IMR-90 (cell line): ENCODE data around the gene TANC2. TPM values are rescaled to one million over a fixed set of nuclear protein-coding genes. Genes with fewer than 3 reads are reported as not detected.

ENCODE experiments used
- ATAC-seq: fragments of 200-7000 bp; cut with Tn5 transposase; 2 replicates; pipeline ENCODE4 v1.9.1; 2020; ENCODE audit warnings: low read depth, mild to moderate bottlenecking, moderate library complexity
- BruUV-seq: library from RNA; stranded (reverse); fragments of 400-500 nt; replicated peaks from 2 replicates; lab custom pipeline; 2021; lab: Mats Ljungman, UMichigan
- CTCF ChIA-PET: fragments of 300-600 bp; formaldehyde crosslinking; extraction: SDS; loops from one replicate; lab custom pipeline; 2021; ENCODE audit warnings: antibody characterized with exemption; lab: Yijun Ruan, JAX
- POLR2A ChIA-PET: fragments of 300-600 bp; sonication (Branson Sonifier 250); formaldehyde crosslinking; loops from one replicate; lab custom pipeline; 2022; ENCODE audit warnings: antibody characterized with exemption; ENCODE audit not compliant: unreplicated experiment; lab: Charles Lee
- DNase-seq: peaks from one replicate; pipeline ENCODE4 v3.0.0; 2013
- H2AFZ ChIP-seq: replicated peaks from 2 replicates; pipeline ENCODE3; 2013; ENCODE audit warnings: low read length, mild to moderate bottlenecking; ENCODE audit not compliant: poor library complexity
- H2AK5ac ChIP-seq: 2 replicates; pipeline ENCODE4 v1.6.1; 2013; ENCODE audit warnings: low read depth, low read length, inconsistent platforms
- H2AK9ac ChIP-seq: replicated peaks from 2 replicates; pipeline ENCODE3; 2013; ENCODE audit warnings: mild to moderate bottlenecking, low read depth, low read length, moderate library complexity; ENCODE audit not compliant: poor library complexity
- H2BK120ac ChIP-seq: 2 replicates; pipeline ENCODE4 v1.6.1; 2013; ENCODE audit warnings: low read depth, low read length, inconsistent platforms
- H2BK15ac ChIP-seq: 3 replicates; pipeline ENCODE4 v1.6.1; 2013; ENCODE audit warnings: low read depth, low read length, inconsistent platforms
- H2BK20ac ChIP-seq: 2 replicates; pipeline ENCODE4 v1.6.1; 2013; ENCODE audit warnings: low read depth, mild to moderate bottlenecking, inconsistent platforms, low read length, moderate library complexity
- H2BK5ac ChIP-seq: 2 replicates; pipeline ENCODE4 v1.6.1; 2013; ENCODE audit warnings: mild to moderate bottlenecking, low read depth, low read length, inconsistent platforms; ENCODE audit not compliant: poor library complexity, severe bottlenecking
- H3K14ac ChIP-seq: replicated peaks from 2 replicates; pipeline ENCODE4 v1.6.1; 2013; ENCODE audit warnings: low read depth, low read length, inconsistent platforms
- H3K18ac ChIP-seq: 2 replicates; pipeline ENCODE4 v1.6.1; 2013; ENCODE audit warnings: low read depth, low read length, control low read depth
- H3K23ac ChIP-seq: 2 replicates; pipeline ENCODE4 v1.6.1; 2013; ENCODE audit warnings: low read depth, low read length, inconsistent platforms
- H3K27ac ChIP-seq: 2 replicates; pipeline ENCODE4 v1.5.1; 2013; ENCODE audit warnings: mild to moderate bottlenecking, control low read depth, low read length; ENCODE audit not compliant: insufficient read depth
- H3K27me3 ChIP-seq: 2 replicates; pipeline ENCODE4 v1.6.1; 2013; ENCODE audit warnings: low read length; ENCODE audit not compliant: control insufficient read depth, insufficient read depth
- H3K36me3 ChIP-seq: 2 replicates; pipeline ENCODE4 v1.6.1; 2013; ENCODE audit warnings: low read length, mixed read lengths; ENCODE audit not compliant: control insufficient read depth, insufficient read depth
- H3K4ac ChIP-seq: 2 replicates; pipeline ENCODE4 v1.6.1; 2013; ENCODE audit warnings: low read depth, low read length, inconsistent platforms
- H3K4me1 ChIP-seq: 2 replicates; pipeline ENCODE4 v1.6.1; 2013; ENCODE audit warnings: low read length, mixed read lengths; ENCODE audit not compliant: control insufficient read depth, insufficient read depth
- H3K4me2 ChIP-seq: 2 replicates; pipeline ENCODE4 v1.6.1; 2013; ENCODE audit warnings: low read depth, mild to moderate bottlenecking, control low read depth, low read length, moderate library complexity
- H3K4me3 ChIP-seq: 2 replicates; pipeline ENCODE4 v1.5.1; 2013; ENCODE audit warnings: low read depth, mild to moderate bottlenecking, control low read depth, low read length, moderate library complexity; ENCODE audit not compliant: insufficient read depth
- H3K56ac ChIP-seq: 2 replicates; pipeline ENCODE4 v1.6.1; 2013; ENCODE audit warnings: low read length, inconsistent platforms; ENCODE audit not compliant: insufficient read depth; ENCODE audit errors: extremely low read depth
- H3K79me1 ChIP-seq, 2 experiments: 2 replicates each; pipeline ENCODE4 v1.6.1; 2013; ENCODE audit warnings: low read length in 2 of 2, inconsistent platforms in 1 of 2, low read depth in 1 of 2
- H3K9ac ChIP-seq: 2 replicates; pipeline ENCODE4 v1.6.1; 2013; ENCODE audit warnings: low read depth, low read length, control low read depth
- H3K9me1 ChIP-seq: 2 replicates; pipeline ENCODE4 v1.6.1; 2013; ENCODE audit warnings: low read length, inconsistent platforms; ENCODE audit not compliant: insufficient read depth
- H3K9me3 ChIP-seq: 2 replicates; pipeline ENCODE4 v1.6.1; 2013; ENCODE audit warnings: low read length; ENCODE audit not compliant: control insufficient read depth, insufficient read depth
- H4K20me1 ChIP-seq: 2 replicates; pipeline ENCODE4 v1.6.1; 2013; ENCODE audit warnings: low read length, inconsistent platforms; ENCODE audit not compliant: insufficient read depth
- H4K5ac ChIP-seq: 2 replicates; pipeline ENCODE4 v1.6.1; 2013; ENCODE audit warnings: mild to moderate bottlenecking, low read depth, low read length, control low read depth
- H4K8ac ChIP-seq, 2 experiments: 2 replicates each; pipeline ENCODE4 v1.6.1; 2013; ENCODE audit warnings: low read depth in 2 of 2, low read length in 2 of 2, control low read depth in 1 of 2, inconsistent platforms in 1 of 2
- H4K91ac ChIP-seq: 2 replicates; pipeline ENCODE4 v1.6.1; 2013; ENCODE audit warnings: low read depth, low read length, inconsistent platforms; ENCODE audit not compliant: insufficient read depth
- BHLHE40 ChIP-seq: fragments of 150-350 bp; IDR thresholded peaks from 2 replicates; pipeline ENCODE4 v1.6.1; 2016; ENCODE audit warnings: mild to moderate bottlenecking, low read depth, low read length
- CEBPB ChIP-seq: IDR thresholded peaks from 2 replicates; pipeline ENCODE4 v1.6.1; 2012; ENCODE audit warnings: low read depth, low read length, improper control_type of control experiment
- FOS ChIP-seq: fragments of 150-350 bp; IDR thresholded peaks from 2 replicates; pipeline ENCODE4 v1.6.1; 2016; ENCODE audit warnings: low read depth, low read length
- MAFK ChIP-seq: IDR thresholded peaks from 2 replicates; pipeline ENCODE4 v1.6.1; 2012; ENCODE audit warnings: low read depth, low read length, improper control_type of control experiment
- MAZ ChIP-seq: IDR thresholded peaks from 2 replicates; pipeline ENCODE4 v1.6.1; 2012; ENCODE audit warnings: low read depth, mild to moderate bottlenecking, low read length, improper control_type of control experiment, moderate library complexity, borderline replicate concordance
- MXI1 ChIP-seq: IDR thresholded peaks from 2 replicates; pipeline ENCODE4 v1.6.1; 2012; ENCODE audit warnings: low read depth, mild to moderate bottlenecking, low read length, moderate library complexity, borderline replicate concordance
- POLR2A ChIP-seq: IDR thresholded peaks from 2 replicates; pipeline ENCODE4 v1.6.1; 2012; ENCODE audit warnings: mild to moderate bottlenecking, low read depth, low read length
- RCOR1 ChIP-seq: IDR thresholded peaks from 2 replicates; pipeline ENCODE4 v1.6.1; 2012; ENCODE audit warnings: mild to moderate bottlenecking, low read length, improper control_type of control experiment; ENCODE audit not compliant: insufficient replicate concordance
- RFX5 ChIP-seq: IDR thresholded peaks from 2 replicates; pipeline ENCODE4 v1.8.0; 2012; ENCODE audit warnings: low read depth, mild to moderate bottlenecking, low read length, moderate library complexity
- SMC3 ChIP-seq: fragments of 150-350 bp; IDR thresholded peaks from 2 replicates; pipeline ENCODE4 v1.6.1; 2016; ENCODE audit warnings: low read depth, mild to moderate bottlenecking, antibody characterized with exemption, low read length, moderate library complexity
- WGBS, 2 experiments: methylation state at CpG; one replicate each; pipeline versions ENCODE4 v1.1.5 to v1.1.7; 2013; ENCODE audit warnings: missing lambda C conversion rate in 2 of 2; ENCODE audit not compliant: insufficient read length in 1 of 2; ENCODE audit errors: extremely low coverage in 2 of 2; 5-methylcytosine and 5-hydroxymethylcytosine counted together
- dilution Hi-C: fragments of 300-500 bp; cut with HindIII; formaldehyde crosslinking; loops from one replicate; pipeline ENCODE4 v1.14.3; 2018; ENCODE audit warnings: low sequenced_read_pairs; ENCODE audit not compliant: unreplicated experiment
- in situ Hi-C: fragments of 300-500 bp; cut with MboI; formaldehyde crosslinking; loops from 3 replicates; pipeline ENCODE4 v1.14.3; 2019; ENCODE audit warnings: low sequenced_read_pairs, inconsistent platforms, mixed read lengths
- intact Hi-C: fragments of 100-400 bp; cut with micrococcal nuclease; formaldehyde crosslinking; loops from 2 replicates; pipeline ENCODE4 v1.10.0; 2022
- polyA plus RNA-seq, 3 experiments: library from polyadenylated mRNA; depleted of rRNA; stranded (reverse); fragments of >200 nt; gene quantifications; 2 replicates each; pipeline ENCODE4 v1.2.3, GENCODE V29; 2012; ENCODE audit warnings: low replicate concordance in 1 of 3
- total RNA-seq: library from RNA; depleted of rRNA; stranded (reverse); fragments of >200 nt; gene quantifications from 2 replicates; pipeline ENCODE4 v1.2.3, GENCODE V29; 2012
- TF ChIP-seq, protein P1 (sequence below): conservative IDR thresholded peaks from 2 replicates; pipeline ENCODE4 v1.5.1; 2012; ENCODE audit warnings: mild to moderate bottlenecking, low read depth, low read length, improper control_type of control experiment

Gene TANC2
- total and polyA plus RNA-seq, 2 of the 4 experiments (the other 2 are of a cell fraction), result 20.6 to 41.4 TPM

DNA sequence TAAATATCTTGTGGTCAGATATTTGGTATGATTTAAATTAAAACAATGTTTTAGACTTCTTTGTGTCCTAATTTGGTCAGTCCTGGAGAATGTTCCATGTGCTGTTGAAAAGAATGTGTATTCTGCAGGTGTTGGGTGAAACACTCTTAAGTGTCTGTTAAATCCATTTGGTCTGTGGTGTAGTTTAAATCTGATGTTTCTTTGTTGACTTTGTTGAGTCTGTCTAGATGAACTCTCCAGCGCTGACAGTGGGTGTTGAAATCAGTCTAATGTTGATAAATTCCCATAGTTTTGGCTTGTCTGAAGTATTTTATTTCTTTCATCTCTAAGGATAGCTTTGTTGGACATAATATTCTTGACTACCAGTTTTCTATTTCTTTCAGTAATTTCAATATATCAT lies 18.8 kb downstream of the TANC2 start:
- no peak overlapping the region for H2BK20ac ChIP-seq
- intact Hi-C loops, result no loop called here
- TF ChIP-seq, protein P1, sequence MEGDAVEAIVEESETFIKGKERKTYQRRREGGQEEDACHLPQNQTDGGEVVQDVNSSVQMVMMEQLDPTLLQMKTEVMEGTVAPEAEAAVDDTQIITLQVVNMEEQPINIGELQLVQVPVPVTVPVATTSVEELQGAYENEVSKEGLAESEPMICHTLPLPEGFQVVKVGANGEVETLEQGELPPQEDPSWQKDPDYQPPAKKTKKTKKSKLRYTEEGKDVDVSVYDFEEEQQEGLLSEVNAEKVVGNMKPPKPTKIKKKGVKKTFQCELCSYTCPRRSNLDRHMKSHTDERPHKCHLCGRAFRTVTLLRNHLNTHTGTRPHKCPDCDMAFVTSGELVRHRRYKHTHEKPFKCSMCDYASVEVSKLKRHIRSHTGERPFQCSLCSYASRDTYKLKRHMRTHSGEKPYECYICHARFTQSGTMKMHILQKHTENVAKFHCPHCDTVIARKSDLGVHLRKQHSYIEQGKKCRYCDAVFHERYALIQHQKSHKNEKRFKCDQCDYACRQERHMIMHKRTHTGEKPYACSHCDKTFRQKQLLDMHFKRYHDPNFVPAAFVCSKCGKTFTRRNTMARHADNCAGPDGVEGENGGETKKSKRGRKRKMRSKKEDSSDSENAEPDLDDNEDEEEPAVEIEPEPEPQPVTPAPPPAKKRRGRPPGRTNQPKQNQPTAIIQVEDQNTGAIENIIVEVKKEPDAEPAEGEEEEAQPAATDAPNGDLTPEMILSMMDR, result no peak
- no peak for TF ChIP-seq POLR2A
- no peak for TF ChIP-seq MAFK
- TF ChIP-seq BHLHE40, result no peak
- no peak for TF ChIP-seq FOS
- no peak for TF ChIP-seq SMC3
- TF ChIP-seq CEBPB, result no peak
- no peak for TF ChIP-seq MAZ
- TF ChIP-seq MXI1, result no peak
- TF ChIP-seq RCOR1, result no peak
- no peak for TF ChIP-seq RFX5
- no peak overlapping the region for H4K8ac ChIP-seq
- dilution Hi-C loops, result no loop called here
- no peak overlapping the region for H2BK120ac ChIP-seq
- ChIA-PET CTCF (interaction anchor here (0.7 to 1.2 kb wide), 2 partner anchors 15 to 232 kb away, joined by 3 read pairs; no protein-coding TSS in a partner anchor), POLR2A (no interaction called here)
- H3K9ac ChIP-seq, result no peak overlapping the region
- no peak overlapping the region for H3K4me3 ChIP-seq
- no CpG with 5 or more reads among the region's 1 CpG for WGBS, 2 experiments
- ATAC-seq (no peak), DNase-seq (no peak)
- H3K36me3 ChIP-seq, result no peaks in the 10 kb centered on the region
- H2AFZ ChIP-seq, result no peak overlapping the region
- H3K4ac ChIP-seq, result no peak overlapping the region
- H2BK5ac ChIP-seq, result no peak overlapping the region
- no TSS peak for BruUV-seq
- no peak overlapping the region for H2AK9ac ChIP-seq
- H3K18ac ChIP-seq, result no peak overlapping the region
- H2AK5ac ChIP-seq, result no peak overlapping the region
- H3K14ac ChIP-seq, result no peak overlapping the region
- in situ Hi-C loops, result no loop called here
- H3K4me2 ChIP-seq, result no peak overlapping the region
- H3K4me1 ChIP-seq, result peaks cover 12% of the 10 kb centered on the region
- no peak overlapping the region for H4K5ac ChIP-seq
- H3K9me3 ChIP-seq, result 0 out of 2 replicates have a peak, but pooled peaks cover 2% of the 10 kb centered on the region
- H3K27me3 ChIP-seq, result no peaks in the 10 kb centered on the region
- no peak overlapping the region for H3K56ac ChIP-seq
- no peak overlapping the region for H3K23ac ChIP-seq
- peaks cover 29 to 64% of the 10 kb centered on the region in 2 experiments for H3K79me1 ChIP-seq
- H4K91ac ChIP-seq, result no peak overlapping the region
- peaks cover 17% of the 10 kb centered on the region for H3K9me1 ChIP-seq
- H4K20me1 ChIP-seq, result peaks cover 79% of the 10 kb centered on the region
- H3K27ac ChIP-seq, result no peak overlapping the region
- no peak overlapping the region for H2BK15ac ChIP-seq
